ENCODE results near the gene STEAP3. TPM values are rescaled to one million over a fixed set of nuclear protein-coding genes. Genes with fewer than 3 reads are reported as not detected.

Gene STEAP3
- polyA plus RNA-seq, 2 of the 4 experiments (the other 2 are of a cell fraction) = 23.5 to 30.2 TPM

GRCh38 chr2:119291588-119292167, 68.0 kb downstream of the STEAP3 start:
- FAIRE-seq (no peak), DNase-seq (ENCODE audit: low read depth in 1 of 2, low spot score in 1 of 2) (no peak), ATAC-seq (no peak)
- Histone ChIP-seq H3K27ac (no peak overlapping the region), H3K4me1 (no peaks in the 10 kb centered on the region), H3K4me3 (no peak overlapping the region), H3K9me3 (no peaks in the 10 kb centered on the region), H3K4me2 (no peak overlapping the region)
- WGBS (ENCODE audit: missing lambda C conversion rate) = 80% methylated on average over 8 of the region's 8 CpGs
- ChIA-PET POLR2A (interaction anchor here (0.7 kb wide), 1 partner anchor 34 kb away, joined by 3 read pairs; no protein-coding TSS in a partner anchor), CTCF (interaction anchor here (0.6 to 8.8 kb wide), 52 partner anchors 9 to 1577 kb away, joined by 3 to 100 read pairs (median 6); no protein-coding TSS in a partner anchor)
- TF ChIP-seq HDAC2 (IDR thresholded peaks at IDR 0.05) = no peak
- TF ChIP-seq KDM1A (IDR thresholded peaks at IDR 0.05; ENCODE audit: low read depth) = no peak
- no peak for TF ChIP-seq PHF8 (IDR thresholded peaks at IDR 0.05; ENCODE audit: borderline replicate concordance, low read depth)
- TF ChIP-seq FOXS1 (CRISPR knock-in tag; IDR thresholded peaks at IDR 0.05) = no peak
- TF ChIP-seq EHMT2 (IDR thresholded peaks at IDR 0.05; ENCODE audit: low read depth) = no peak
- no peak for TF ChIP-seq NR3C1 (IDR thresholded peaks at IDR 0.05)
- no peak for TF ChIP-seq GATA3 (IDR thresholded peaks at IDR 0.05; ENCODE audit: borderline replicate concordance)
- no peak for TF ChIP-seq CHD4 (IDR thresholded peaks at IDR 0.05; ENCODE audit: borderline replicate concordance)
- TF ChIP-seq ESRRA (IDR thresholded peaks at IDR 0.05; ENCODE audit: borderline replicate concordance, low read length) = no peak
- no peak for TF ChIP-seq RNF2 (IDR thresholded peaks at IDR 0.05; ENCODE audit: borderline replicate concordance, low read depth)
- TF ChIP-seq HMGXB4 (CRISPR knock-in tag; IDR thresholded peaks at IDR 0.05; ENCODE audit: borderline replicate concordance) = no peak
- no peak for TF ChIP-seq NPAS2 (CRISPR knock-in tag; IDR thresholded peaks at IDR 0.05; ENCODE audit: borderline replicate concordance)
- no peak for TF ChIP-seq PBX3 (IDR thresholded peaks at IDR 0.05)
- TF ChIP-seq ZSCAN20 (CRISPR knock-in tag; IDR thresholded peaks at IDR 0.05) = no peak
- TF ChIP-seq TP53 (CRISPR knock-in tag; IDR thresholded peaks at IDR 0.05) = no peak
- no peak for TF ChIP-seq ZC3H11A (IDR thresholded peaks at IDR 0.05)
- no peak for TF ChIP-seq CBX2 (IDR thresholded peaks at IDR 0.05; ENCODE audit: borderline replicate concordance, low read depth)
- no peak for TF ChIP-seq HOXB13 (CRISPR knock-in tag; IDR thresholded peaks at IDR 0.05; ENCODE audit: low read depth)

- TF ChIP-seq MAFK (IDR thresholded peaks at IDR 0.05; ENCODE audit: partially characterized antibody) (no peak), ELK1 (IDR thresholded peaks at IDR 0.05; ENCODE audit: low read depth, low read length) (no peak), CEBPB (IDR thresholded peaks at IDR 0.05) (no peak), KDM1A (IDR thresholded peaks at IDR 0.05; ENCODE audit: low read depth) (no peak), MAZ (IDR thresholded peaks at IDR 0.05; ENCODE audit: borderline replicate concordance, low read depth, low read length) (no peak)
- no peak for FAIRE-seq
- POLR2A ChIA-PET = interaction anchor here (0.7 kb wide), 1 partner anchor 33 kb away, joined by 3 read pairs; no protein-coding TSS in a partner anchor
- Histone ChIP-seq H3K9me3 (no peaks in the 10 kb centered on the region), H3K27ac (no peak overlapping the region), H3K4me3 (no peak overlapping the region), H3K4me1 (no peaks in the 10 kb centered on the region), H3K4me2 (no peak overlapping the region)
- no peak for ATAC-seq
- CTCF ChIA-PET = interaction anchor here (0.9 to 8.8 kb wide), 17 partner anchors 9 to 409 kb away, joined by 3 to 100 read pairs (median 13); no protein-coding TSS in a partner anchor
- DNase-seq (ENCODE audit: low read depth in 1 of 2, low spot score in 1 of 2) = no peak
- 75% methylated on average over 8 of the region's 8 CpGs for WGBS (ENCODE audit: missing lambda C conversion rate)
These were observed 68.6 kb downstream of the STEAP3 start for GRCh38 chr2:119292226-119292625.

Data from A549 (cell line).